Brain microvascular endothelial cell (primary cell): ENCODE results near the gene DGKQ.

Source experiments
- DNase-seq: peaks from one replicate; pipeline ENCODE4 v3.0.0-alpha.2; 2020
- H3K27ac ChIP-seq: fragments of 250-450 bp; sonication (Bioruptor Pico); 2 replicates; pipeline ENCODE4 v1.5.1; 2020; ENCODE audit warnings: mild to moderate bottlenecking, moderate library complexity
- H3K27me3 ChIP-seq: fragments of 250-450 bp; sonication (Bioruptor Pico); replicated peaks from 2 replicates; pipeline ENCODE4 v1.5.1; 2020; ENCODE audit warnings: mild to moderate bottlenecking
- H3K36me3 ChIP-seq: fragments of 250-450 bp; sonication (Bioruptor Pico); replicated peaks from 2 replicates; pipeline ENCODE4 v1.5.1; 2020; ENCODE audit warnings: mild to moderate bottlenecking
- H3K4me3 ChIP-seq: 2 replicates; pipeline ENCODE4 v1.5.1; 2011; ENCODE audit warnings: low read depth, mild to moderate bottlenecking, control low read depth, low read length, moderate library complexity
- in situ Hi-C: cut with HindIII; loops from 2 replicates; pipeline ENCODE4 v1.10.0; 2017; ENCODE audit warnings: low sequenced_read_pairs, low pct_ligation_motif_present
- TF ChIP-seq, protein P1 (sequence below): IDR thresholded peaks from 2 replicates; pipeline ENCODE4 v1.5.1; 2011; ENCODE audit warnings: low read depth, mild to moderate bottlenecking, moderate library complexity, low read length, control low read depth, inconsistent platforms; ENCODE audit errors: missing control alignments

The DGKQ gene, protein sequence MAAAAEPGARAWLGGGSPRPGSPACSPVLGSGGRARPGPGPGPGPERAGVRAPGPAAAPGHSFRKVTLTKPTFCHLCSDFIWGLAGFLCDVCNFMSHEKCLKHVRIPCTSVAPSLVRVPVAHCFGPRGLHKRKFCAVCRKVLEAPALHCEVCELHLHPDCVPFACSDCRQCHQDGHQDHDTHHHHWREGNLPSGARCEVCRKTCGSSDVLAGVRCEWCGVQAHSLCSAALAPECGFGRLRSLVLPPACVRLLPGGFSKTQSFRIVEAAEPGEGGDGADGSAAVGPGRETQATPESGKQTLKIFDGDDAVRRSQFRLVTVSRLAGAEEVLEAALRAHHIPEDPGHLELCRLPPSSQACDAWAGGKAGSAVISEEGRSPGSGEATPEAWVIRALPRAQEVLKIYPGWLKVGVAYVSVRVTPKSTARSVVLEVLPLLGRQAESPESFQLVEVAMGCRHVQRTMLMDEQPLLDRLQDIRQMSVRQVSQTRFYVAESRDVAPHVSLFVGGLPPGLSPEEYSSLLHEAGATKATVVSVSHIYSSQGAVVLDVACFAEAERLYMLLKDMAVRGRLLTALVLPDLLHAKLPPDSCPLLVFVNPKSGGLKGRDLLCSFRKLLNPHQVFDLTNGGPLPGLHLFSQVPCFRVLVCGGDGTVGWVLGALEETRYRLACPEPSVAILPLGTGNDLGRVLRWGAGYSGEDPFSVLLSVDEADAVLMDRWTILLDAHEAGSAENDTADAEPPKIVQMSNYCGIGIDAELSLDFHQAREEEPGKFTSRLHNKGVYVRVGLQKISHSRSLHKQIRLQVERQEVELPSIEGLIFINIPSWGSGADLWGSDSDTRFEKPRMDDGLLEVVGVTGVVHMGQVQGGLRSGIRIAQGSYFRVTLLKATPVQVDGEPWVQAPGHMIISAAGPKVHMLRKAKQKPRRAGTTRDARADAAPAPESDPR

DNA sequence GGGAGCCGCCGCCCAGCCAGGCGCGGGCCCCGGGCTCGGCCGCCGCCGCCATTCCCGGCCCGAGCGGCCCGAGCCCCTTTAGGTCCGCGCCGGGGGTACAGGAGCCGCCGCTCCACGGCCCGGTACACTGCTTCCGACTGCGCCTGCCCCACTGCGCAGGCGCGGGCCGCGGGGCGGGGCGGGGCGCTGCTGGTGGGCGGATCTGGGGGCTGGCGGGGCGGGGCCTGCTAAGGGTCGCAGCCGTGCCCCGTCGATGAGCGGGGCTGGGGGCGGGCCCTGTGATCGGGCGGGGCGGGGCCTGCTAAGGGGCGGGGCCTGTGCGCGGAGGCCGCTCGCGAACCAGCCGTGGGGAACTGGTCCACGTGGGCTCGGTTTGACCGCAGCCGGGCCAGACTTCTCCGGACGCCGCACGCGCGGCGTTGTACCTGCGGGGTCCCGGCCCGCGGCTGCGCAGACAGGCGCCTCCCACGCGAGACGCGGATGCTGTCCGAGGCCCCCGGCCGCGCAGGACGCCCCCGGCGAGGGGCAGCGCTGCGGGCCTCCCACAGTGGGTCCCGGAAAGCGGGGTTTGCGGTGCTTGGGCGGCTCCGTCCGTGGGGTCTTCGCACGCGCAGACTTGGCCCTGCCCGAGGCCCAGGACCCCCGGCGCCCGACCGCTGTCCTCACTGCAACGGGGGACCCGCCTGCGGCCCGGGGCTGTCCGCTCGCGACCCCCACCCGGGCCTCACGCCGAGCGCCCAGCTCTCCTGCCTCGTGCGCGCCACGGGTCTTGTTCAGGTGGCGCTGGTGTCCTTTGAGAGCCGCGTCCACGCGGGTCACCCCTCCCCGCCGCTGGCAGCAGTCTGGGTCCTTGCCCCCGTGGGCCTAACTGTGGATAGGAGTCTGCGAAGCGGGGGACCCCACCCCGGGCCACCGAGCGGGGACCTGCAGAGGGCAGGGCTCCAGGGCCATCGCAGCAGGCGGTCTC is at the start of gene DGKQ:
TSS of gene DGKQ (minus strand) at position 139 of the 967 bp plus-strand sequence. CDS start at position 52, 87 bp downstream.
- peak; percentile 52 for DNase-seq
- H3K27ac ChIP-seq, result no peak within 1 kb of the TSS
- no peaks in the 10 kb centered on the region for H3K36me3 ChIP-seq
- TF ChIP-seq, protein P1, sequence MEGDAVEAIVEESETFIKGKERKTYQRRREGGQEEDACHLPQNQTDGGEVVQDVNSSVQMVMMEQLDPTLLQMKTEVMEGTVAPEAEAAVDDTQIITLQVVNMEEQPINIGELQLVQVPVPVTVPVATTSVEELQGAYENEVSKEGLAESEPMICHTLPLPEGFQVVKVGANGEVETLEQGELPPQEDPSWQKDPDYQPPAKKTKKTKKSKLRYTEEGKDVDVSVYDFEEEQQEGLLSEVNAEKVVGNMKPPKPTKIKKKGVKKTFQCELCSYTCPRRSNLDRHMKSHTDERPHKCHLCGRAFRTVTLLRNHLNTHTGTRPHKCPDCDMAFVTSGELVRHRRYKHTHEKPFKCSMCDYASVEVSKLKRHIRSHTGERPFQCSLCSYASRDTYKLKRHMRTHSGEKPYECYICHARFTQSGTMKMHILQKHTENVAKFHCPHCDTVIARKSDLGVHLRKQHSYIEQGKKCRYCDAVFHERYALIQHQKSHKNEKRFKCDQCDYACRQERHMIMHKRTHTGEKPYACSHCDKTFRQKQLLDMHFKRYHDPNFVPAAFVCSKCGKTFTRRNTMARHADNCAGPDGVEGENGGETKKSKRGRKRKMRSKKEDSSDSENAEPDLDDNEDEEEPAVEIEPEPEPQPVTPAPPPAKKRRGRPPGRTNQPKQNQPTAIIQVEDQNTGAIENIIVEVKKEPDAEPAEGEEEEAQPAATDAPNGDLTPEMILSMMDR, result no peak
- in situ Hi-C loops, result no loop called here
- H3K4me3 ChIP-seq, result peak within 1 kb of the TSS; percentile 64
- no peaks in the 10 kb centered on the region for H3K27me3 ChIP-seq

- H3K27me3 ChIP-seq, result no peaks in the 10 kb centered on the region
- in situ Hi-C loops, result no loop called here
- no peak overlapping the region for H3K27ac ChIP-seq
- no peak overlapping the region for H3K4me3 ChIP-seq
- DNase-seq, result no peak
- H3K36me3 ChIP-seq, result peaks cover 14% of the 10 kb centered on the region
- TF ChIP-seq, protein P1, result no peak
These were observed 49.3 kb upstream of the DGKQ start for GRCh38 chr4:1022739-1023066.

DNA sequence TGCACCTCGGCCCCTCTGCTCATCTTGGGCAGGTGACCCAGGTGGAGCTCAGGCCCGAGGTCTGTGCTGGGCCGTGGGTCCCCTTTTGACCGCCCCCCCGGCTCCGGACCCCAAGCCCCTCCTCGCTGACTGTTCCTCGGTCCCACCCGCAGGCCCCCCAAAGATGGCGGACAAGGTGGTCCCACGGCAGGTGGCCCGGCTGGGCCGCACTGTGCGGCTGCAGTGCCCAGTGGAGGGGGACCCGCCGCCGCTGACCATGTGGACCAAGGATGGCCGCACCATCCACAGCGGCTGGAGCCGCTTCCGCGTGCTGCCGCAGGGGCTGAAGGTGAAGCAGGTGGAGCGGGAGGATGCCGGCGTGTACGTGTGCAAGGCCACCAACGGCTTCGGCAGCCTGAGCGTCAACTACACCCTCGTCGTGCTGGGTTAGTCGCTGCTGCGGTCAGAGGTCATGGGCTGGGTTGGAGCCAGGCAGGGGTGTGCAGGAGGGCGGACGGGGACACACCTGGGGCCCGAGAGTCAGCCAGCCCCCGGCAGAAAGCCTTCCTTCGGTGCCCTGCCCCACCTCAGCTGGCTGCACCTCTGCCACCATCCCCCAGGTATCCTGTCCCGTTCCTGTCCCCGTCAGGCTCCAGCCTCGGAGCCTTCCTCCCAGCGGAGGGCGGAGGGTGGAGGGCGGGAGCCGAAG is 48.8 kb upstream of the DGKQ start:
- no peak overlapping the region for H3K27ac ChIP-seq
- peaks cover 14% of the 10 kb centered on the region for H3K36me3 ChIP-seq
- TF ChIP-seq, protein P1, result no peak
- no peaks in the 10 kb centered on the region for H3K27me3 ChIP-seq
- DNase-seq, result no peak
- in situ Hi-C loops, result no loop called here
- no peak overlapping the region for H3K4me3 ChIP-seq

- peaks cover 14% of the 10 kb centered on the region for H3K36me3 ChIP-seq
These were observed 48.1 kb upstream of the DGKQ start for GRCh38 chr4:1021386-1022050.

More at GRCh38 chr4:1021386-1022050, 48.1 kb upstream of the DGKQ start:
- Histone ChIP-seq H3K27ac (no peak overlapping the region), H3K4me3 (no peak overlapping the region), H3K27me3 (no peaks in the 10 kb centered on the region)
- DNase-seq, result no peak
- TF ChIP-seq, protein P1, result no peak
- in situ Hi-C loops, result no loop called here
